ENCODE measurements around the gene SYNGR3.
"Not testable (repeated sequence)": the region's sequence is repeated elsewhere in the genome, so short reads cannot be mapped to it uniquely, and the experiment has no call there.

The SYNGR3 gene

DNA sequence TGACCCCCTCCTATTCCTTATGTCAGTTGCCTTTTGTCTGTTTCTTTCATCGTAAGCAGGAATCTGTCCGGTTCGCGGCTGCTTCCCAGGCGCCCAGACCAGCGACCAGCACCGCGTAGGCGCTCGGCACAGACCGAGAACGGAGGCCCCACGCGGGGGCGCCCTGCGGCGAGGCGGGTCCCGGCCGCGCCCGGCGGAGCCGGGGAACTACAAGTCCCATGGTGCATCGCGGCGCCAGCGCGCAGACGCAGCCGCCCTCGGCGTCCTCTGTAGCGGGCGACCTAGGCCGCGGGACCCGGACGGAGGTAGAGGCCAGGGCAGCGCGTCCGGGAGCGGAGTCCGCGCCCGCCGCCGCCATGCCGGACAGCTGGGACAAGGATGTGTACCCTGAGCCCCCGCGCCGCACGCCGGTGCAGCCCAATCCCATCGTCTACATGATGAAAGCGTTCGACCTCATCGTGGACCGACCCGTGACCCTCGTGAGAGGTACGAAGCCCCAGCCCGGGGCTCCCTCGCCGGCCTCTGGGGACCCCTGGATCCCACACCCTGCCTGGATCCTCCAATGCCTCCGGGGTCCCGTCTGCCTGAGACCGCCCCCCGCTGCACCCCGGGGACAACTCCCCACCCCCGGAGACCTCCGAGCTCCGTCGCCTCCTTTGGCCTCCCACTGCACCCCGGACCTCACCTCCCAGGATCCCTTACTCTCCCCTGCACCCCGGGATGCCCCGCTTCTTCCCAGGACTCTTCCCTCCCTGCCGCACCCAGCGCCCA is 30.3 kb upstream of the SYNGR3 start, which contains the start of gene NDUFB10:
TSS of gene NDUFB10 (plus strand) at position 270 of the 771 bp plus-strand sequence. CDS start at position 357, 87 bp downstream.
- peak; percentile 40 to 96 (median 84) for DNase-seq

- DNase-seq = no peak
These were observed 28.8 kb upstream of the SYNGR3 start for GRCh38 chr16:1960665-1961630.

GRCh38 chr16:1961651-1962067 is 28.1 kb upstream of the SYNGR3 start:
- no peak for DNase-seq

- not testable (repeated sequence) for DNase-seq
These were observed 27.3 kb upstream of the SYNGR3 start for GRCh38 chr16:1962161-1963153.

DNA sequence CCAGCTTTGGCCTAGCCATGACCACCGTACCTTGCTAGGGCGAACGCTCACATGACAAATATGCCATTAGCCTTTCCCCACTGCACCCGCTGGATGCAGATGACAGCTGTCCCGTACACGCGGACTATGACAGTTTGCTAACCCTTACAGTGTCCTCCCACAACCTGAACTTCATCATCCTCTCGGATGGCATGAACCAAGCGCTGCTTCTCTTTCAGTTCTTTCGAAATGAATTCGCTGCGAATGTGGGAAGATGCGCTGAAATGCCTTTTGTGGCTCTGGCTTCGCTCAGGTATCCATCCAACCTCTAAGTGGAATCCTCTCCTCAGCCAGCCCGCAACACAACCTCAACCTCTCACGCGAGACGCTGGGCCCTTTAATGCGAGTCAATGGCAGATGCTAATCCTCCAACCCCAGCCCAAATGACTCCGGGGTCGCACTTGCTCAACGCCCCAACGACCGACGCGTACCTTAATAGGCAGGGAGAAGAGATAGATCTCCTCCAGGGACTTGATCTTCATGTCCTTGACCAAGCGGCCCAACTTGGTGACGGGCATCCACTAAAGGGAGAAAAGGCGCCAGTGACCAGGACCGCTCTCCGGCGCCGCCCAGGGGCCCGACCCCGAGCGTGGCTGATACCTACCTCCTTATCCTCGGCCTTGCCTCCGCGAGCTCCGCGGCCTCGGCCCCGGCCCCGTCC is 25.8 kb upstream of the SYNGR3 start:
- DNase-seq = peak in 11 of 51 donors; percentile 46 to 74 (median 55)

DNA sequence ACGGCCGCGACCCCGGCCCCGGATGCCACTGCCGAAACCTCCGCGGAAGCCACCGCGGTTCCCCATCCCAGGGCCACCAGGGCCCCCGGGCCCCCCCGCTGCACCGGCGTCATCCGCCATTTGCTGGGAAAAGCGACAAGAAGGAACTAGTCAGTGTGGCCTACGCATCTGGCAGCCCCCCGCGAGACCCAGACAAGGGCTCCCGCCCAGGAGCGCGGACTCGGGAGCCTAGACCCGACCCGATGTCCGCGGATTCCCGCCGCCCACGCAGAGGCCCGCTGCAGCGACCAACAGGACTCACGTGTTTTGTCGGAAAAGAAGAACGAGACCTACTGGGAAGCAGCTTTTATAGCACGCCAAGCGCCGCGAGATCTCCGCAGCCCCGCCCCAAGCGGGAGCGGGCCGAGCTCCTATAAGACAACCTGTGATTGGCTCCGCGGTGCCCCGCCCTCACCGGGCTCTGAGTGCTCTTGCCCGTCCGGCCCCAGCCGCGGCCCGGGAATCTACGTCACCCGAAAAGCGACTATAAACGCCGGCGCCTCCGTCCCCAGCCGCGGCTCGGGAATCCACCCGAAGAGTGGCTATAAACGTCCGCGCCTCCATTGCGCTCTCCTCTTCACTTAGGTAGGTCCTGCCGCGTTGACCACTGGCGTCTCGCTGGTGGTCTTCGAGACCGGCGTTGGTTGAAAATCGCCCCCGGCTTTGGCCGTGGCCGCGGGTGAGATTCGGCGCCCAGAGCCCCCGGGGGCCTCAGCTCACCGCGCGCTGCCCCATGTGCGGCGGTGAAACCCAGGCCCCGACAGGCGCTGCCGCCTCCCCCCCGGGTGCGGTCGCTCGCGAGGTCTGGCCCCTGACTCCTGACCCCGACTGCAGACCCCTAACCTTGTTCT is 25.0 kb upstream of the SYNGR3 start, which contains the start of gene RPS2:
TSS of gene RPS2 (minus strand) at position 321 of the 890 bp plus-strand sequence. CDS start at position 120, 201 bp downstream.
- peak; percentile 71 to 100 (median 96) for DNase-seq

DNA sequence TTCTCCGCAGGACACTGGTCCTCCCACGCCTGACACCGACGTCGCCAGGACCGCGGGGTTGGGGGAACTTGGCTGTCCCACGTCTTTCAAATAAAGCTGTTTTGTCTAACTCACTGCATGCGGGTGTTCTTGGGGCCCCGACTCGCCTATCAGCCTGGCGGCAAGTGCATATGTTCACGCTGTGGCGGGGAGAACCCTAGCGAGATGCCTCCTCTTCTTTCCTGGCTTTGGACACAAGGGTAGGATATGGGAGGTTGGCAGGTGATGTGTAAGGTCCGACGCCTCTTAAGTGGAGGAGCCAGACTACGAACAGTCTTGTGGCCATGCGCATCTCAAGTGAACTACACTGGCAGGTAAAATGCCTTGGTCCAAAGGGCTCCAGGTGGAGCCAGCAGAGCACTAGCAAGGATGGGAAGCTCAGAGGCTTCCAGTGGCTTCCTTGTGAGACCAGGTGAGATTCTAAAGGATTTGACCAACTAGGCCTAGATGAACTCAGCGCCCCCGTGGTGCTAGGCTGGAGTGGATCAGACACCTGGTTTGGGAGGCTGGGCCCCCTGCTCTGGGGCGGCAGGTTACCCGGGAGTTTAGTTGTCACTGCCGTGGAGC is 24.3 kb upstream of the SYNGR3 start:
- DNase-seq = no peak

- DNase-seq = no peak
These were observed 23.3 kb upstream of the SYNGR3 start, which contains the start of gene RNF151 for GRCh38 chr16:1966460-1966859. Gene RNF151 (plus strand): TSS chr16:1966856. CDS start chr16:1966882, 26 bp downstream.

DNA sequence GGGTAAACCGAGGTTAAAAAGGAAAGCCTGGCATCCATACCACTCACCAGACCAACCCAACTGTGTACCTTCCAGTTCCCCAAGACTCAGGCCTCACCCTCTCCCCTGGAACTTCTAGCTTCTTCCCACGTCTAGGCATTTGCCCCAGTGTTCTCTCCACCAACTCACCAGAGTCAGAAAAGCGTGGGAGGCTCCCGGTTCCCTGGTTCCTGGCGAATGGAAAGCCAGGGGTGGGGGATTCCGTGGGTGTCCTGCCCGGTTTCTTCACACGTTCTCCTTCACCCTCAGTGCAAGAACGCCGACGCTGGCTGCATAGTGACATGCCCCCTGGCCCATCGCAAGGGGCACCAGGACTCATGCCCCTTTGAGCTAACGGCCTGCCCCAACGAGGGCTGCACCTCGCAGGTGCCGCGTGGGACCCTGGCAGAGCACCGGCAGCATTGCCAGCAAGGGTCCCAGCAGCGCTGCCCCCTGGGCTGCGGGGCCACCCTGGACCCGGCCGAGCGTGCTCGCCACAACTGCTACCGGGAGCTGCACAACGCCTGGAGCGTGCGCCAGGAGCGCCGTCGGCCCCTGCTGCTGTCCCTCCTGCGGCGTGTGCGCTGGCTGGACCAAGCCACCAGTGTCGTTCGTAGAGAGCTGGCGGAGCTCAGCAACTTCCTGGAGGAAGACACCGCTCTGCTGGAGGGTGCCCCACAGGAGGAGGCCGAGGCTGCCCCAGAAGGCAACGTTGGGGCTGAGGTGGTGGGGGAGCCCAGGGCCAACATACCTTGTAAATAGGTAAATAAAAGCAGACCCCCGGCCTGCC is 21.4 kb upstream of the SYNGR3 start:
- DNase-seq = no peak

- DNase-seq = peak; percentile 63 to 97 (median 89)
These were observed 17.8 kb upstream of the SYNGR3 start, which contains the start of gene TBL3 for GRCh38 chr16:1971796-1972489. Gene TBL3 (plus strand): TSS chr16:1972053. CDS start chr16:1972165, 112 bp downstream.

GRCh38 chr16:1972490-1972877 is 17.3 kb upstream of the SYNGR3 start:
- no peak for DNase-seq

- DNase-seq = no peak
These were observed 16.2 kb upstream of the SYNGR3 start for GRCh38 chr16:1973461-1974156.

GRCh38 chr16:1974157-1975070 is 15.4 kb upstream of the SYNGR3 start:
- no peak for DNase-seq

DNA sequence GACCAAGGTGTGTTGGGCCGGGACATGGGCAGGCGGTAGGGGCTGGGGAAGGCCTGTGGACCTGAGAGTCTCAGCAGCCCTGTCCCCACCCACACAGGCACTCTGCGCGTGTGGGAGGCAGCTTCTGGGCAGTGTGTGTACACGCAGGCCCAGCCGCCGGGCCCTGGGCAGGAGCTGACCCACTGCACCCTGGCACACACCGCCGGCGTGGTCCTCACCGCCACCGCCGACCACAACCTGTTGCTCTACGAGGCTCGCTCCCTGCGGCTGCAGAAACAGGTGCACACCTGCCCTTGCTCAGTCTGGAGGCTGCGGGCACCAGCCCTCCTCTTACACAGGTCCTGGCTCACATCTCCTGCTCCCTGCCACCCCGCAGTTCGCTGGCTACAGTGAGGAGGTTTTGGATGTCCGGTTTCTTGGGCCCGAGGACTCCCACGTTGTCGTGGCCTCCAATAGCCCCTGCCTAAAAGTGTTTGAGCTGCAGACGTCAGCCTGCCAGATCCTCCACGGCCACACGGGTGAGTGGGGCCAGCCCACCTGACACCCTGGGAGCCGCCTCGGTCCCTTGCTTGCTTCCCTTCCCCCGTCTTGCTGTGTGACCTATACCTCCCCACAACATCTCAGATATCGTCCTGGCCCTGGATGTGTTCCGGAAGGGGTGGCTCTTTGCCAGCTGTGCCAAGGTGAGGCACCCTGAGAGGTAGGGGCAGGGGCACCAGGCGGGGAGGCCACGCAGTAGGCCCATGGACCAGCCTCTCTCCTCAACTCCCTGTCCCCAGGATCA is 14.1 kb upstream of the SYNGR3 start:
- DNase-seq = no peak
